Caco-2 (cell line): ENCODE results near the gene PROM2. TPM values are rescaled to one million over a fixed set of nuclear protein-coding genes. Genes with fewer than 3 reads are reported as not detected.

Experiments
- BruUV-seq: library from RNA; stranded (reverse); fragments of 400-500 nt; replicated peaks from 2 replicates; lab custom pipeline; 2021; lab: Mats Ljungman, UMichigan
- CTCF ChIA-PET: fragments of 300-600 bp; sonication (Branson Sonifier 250); formaldehyde crosslinking; loops from one replicate; lab custom pipeline; 2022; ENCODE audit warnings: antibody characterized with exemption; lab: Charles Lee
- POLR2A ChIA-PET: fragments of 300-600 bp; sonication (Branson Sonifier 250); formaldehyde crosslinking; loops from one replicate; lab custom pipeline; 2022; ENCODE audit warnings: antibody characterized with exemption; lab: Charles Lee
- DNase-seq, 2 experiments: peaks; one replicate each; pipeline versions ENCODE4 v3.0.0 to v3.0.0-alpha.2; 2020 to 2022
- H3K27me3 ChIP-seq: replicated peaks from 2 replicates; pipeline ENCODE4 v1.6.0; 2011; ENCODE audit warnings: low read length; ENCODE audit not compliant: control insufficient read depth, insufficient read depth
- H3K36me3 ChIP-seq: 2 replicates; pipeline ENCODE4 v1.5.1; 2011; ENCODE audit warnings: low read length; ENCODE audit not compliant: control insufficient read depth, insufficient read depth
- H3K4me1 ChIP-seq: fragments of 250-450 bp; sonication (Bioruptor Pico); 2 replicates; pipeline ENCODE4 v1.5.1; 2020; ENCODE audit warnings: mild to moderate bottlenecking
- H3K4me3 ChIP-seq: 2 replicates; pipeline ENCODE4 v1.5.1; 2011; ENCODE audit warnings: low read depth, mild to moderate bottlenecking, control low read depth, low read length
- H3K9me3 ChIP-seq: fragments of 250-450 bp; sonication (Bioruptor Pico); 2 replicates; pipeline ENCODE4 v1.5.1; 2020; ENCODE audit warnings: mild to moderate bottlenecking, moderate library complexity
- H3K27ac Mint-ChIP-seq: one replicate; pipeline ENCODE4 v1.8.0; 2022; ENCODE audit warnings: mixed read lengths; ENCODE audit not compliant: unreplicated experiment
- H3K27me3 Mint-ChIP-seq: one replicate; pipeline ENCODE4 v1.8.0; 2022; ENCODE audit warnings: mixed read lengths; ENCODE audit not compliant: insufficient read depth, unreplicated experiment
- H3K36me3 Mint-ChIP-seq: one replicate; pipeline ENCODE4 v1.8.0; 2022; ENCODE audit warnings: mild to moderate bottlenecking, mixed read lengths; ENCODE audit not compliant: insufficient read depth, unreplicated experiment
- H3K4me1 Mint-ChIP-seq: one replicate; pipeline ENCODE4 v1.8.0; 2022; ENCODE audit warnings: low read depth, mixed read lengths; ENCODE audit not compliant: unreplicated experiment
- H3K4me3 Mint-ChIP-seq: one replicate; pipeline ENCODE4 v1.8.0; 2022; ENCODE audit warnings: mild to moderate bottlenecking, moderate library complexity, mixed read lengths; ENCODE audit not compliant: unreplicated experiment
- H3K9me3 Mint-ChIP-seq: one replicate; pipeline ENCODE4 v1.8.0; 2022; ENCODE audit warnings: mixed read lengths; ENCODE audit not compliant: unreplicated experiment
- intact Hi-C: fragments of 100-400 bp; cut with micrococcal nuclease; formaldehyde crosslinking; loops from one replicate; pipeline ENCODE4 v1.10.0; 2022; ENCODE audit not compliant: unreplicated experiment
- total RNA-seq: library from RNA; stranded (reverse); gene quantifications from 2 replicates; pipeline ENCODE4 v1.2.3, GENCODE V29; 2022
- TF ChIP-seq, protein P1 (sequence below), 2 experiments: fragments of 200-600 bp in 1 of 2; IDR thresholded peaks; 1 replicate in 1 of 2; 2 replicates in 1 of 2; pipeline versions ENCODE4 v1.5.1 to v1.8.0; 2011 to 2022; ENCODE audit warnings: antibody characterized with exemption in 1 of 2, control low read depth in 1 of 2, inconsistent platforms in 1 of 2, low read depth in 1 of 2, low read length in 1 of 2, mild to moderate bottlenecking in 1 of 2, moderate library complexity in 1 of 2; ENCODE audit not compliant: insufficient read depth in 1 of 2, severe bottlenecking in 1 of 2, unreplicated experiment in 1 of 2

The PROM2 gene
- total RNA-seq, 1 experiment from 2014 or later = 0.82 TPM

DNA sequence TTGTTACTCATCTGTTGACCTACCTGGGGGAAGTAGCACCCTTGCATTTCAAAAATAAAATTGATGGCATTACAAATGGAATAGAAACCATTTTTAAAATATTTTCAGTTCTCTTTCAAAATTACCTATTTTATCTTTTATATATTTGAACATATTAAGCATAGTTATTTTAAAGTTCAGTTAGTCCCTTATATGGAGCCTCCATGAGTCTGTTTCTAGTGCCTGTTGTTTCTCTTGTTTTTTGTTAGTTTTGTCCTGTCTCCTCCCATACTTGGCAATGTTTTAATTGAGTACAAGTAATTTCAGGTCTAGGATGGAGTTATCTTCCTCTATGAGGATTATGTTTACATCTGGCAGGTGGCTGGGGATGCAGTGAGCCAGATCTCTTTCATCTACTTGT is 17.0 kb downstream of the PROM2 start:
- no peak overlapping the region for H3K4me3 ChIP-seq
- TF ChIP-seq, protein P1, sequence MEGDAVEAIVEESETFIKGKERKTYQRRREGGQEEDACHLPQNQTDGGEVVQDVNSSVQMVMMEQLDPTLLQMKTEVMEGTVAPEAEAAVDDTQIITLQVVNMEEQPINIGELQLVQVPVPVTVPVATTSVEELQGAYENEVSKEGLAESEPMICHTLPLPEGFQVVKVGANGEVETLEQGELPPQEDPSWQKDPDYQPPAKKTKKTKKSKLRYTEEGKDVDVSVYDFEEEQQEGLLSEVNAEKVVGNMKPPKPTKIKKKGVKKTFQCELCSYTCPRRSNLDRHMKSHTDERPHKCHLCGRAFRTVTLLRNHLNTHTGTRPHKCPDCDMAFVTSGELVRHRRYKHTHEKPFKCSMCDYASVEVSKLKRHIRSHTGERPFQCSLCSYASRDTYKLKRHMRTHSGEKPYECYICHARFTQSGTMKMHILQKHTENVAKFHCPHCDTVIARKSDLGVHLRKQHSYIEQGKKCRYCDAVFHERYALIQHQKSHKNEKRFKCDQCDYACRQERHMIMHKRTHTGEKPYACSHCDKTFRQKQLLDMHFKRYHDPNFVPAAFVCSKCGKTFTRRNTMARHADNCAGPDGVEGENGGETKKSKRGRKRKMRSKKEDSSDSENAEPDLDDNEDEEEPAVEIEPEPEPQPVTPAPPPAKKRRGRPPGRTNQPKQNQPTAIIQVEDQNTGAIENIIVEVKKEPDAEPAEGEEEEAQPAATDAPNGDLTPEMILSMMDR (IDR thresholded peaks at IDR 0.05; ENCODE audit: insufficient read depth in 1 of 2, low read depth in 1 of 2, low read length in 1 of 2, severe bottlenecking in 1 of 2, unreplicated experiment in 1 of 2) = no peak
- no peaks in the 10 kb centered on the region for H3K27me3 Mint-ChIP-seq
- H3K36me3 Mint-ChIP-seq = no peaks in the 10 kb centered on the region
- POLR2A ChIA-PET = no interaction called here
- no peaks in the 10 kb centered on the region for H3K27me3 ChIP-seq
- H3K27ac Mint-ChIP-seq = no peak overlapping the region
- BruUV-seq = no TSS peak
- no peaks in the 10 kb centered on the region for H3K36me3 ChIP-seq
- H3K9me3 ChIP-seq = peaks cover 11% of the 10 kb centered on the region
- DNase-seq = no peak
- intact Hi-C loops = no loop called here
- H3K4me1 ChIP-seq = no peaks in the 10 kb centered on the region
- no peak overlapping the region for H3K4me3 Mint-ChIP-seq
- CTCF ChIA-PET = no interaction called here
- H3K9me3 Mint-ChIP-seq = peaks cover 24% of the 10 kb centered on the region
- no peaks in the 10 kb centered on the region for H3K4me1 Mint-ChIP-seq

DNA sequence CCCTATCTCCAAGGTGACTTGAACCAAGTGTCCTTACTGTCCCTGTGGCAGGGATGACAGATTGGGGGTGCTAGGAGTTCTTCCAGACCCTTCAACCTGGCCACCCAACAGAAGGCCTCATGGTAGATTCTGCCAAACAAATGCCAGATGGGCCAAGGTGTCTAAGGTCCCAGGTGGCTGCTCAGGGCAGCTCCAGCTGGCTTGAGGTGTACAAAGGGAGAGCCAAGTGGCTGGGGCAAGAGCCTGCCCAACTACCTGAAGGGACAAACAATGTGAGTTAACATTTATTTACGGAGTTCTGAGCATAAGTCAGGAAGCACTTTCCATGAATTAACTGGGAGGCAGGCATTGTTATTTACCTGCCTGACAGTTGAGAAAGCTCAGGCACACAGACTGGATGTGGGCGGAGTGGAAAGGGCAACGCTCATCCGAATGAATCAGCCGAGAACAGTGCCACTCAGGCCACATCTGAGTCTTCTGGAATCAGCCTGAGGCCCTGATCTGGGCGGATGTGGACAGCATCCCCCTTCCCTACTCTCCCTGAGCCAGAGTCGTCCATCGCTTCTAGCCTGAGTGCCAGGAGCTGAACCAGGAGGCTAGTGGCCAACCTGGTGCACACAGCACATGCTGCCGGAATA is 18.5 kb downstream of the PROM2 start:
- no peaks in the 10 kb centered on the region for H3K27me3 ChIP-seq
- TF ChIP-seq, protein P1 (IDR thresholded peaks at IDR 0.05; ENCODE audit: insufficient read depth in 1 of 2, low read depth in 1 of 2, low read length in 1 of 2, severe bottlenecking in 1 of 2, unreplicated experiment in 1 of 2) = no peak
- Mint-ChIP-seq H3K9me3 (peaks cover 24% of the 10 kb centered on the region), H3K4me1 (no peaks in the 10 kb centered on the region), H3K27me3 (peaks cover under 1% of the 10 kb centered on the region), H3K27ac (no peak overlapping the region), H3K36me3 (no peaks in the 10 kb centered on the region), H3K4me3 (no peak overlapping the region)
- ChIA-PET CTCF (no interaction called here), POLR2A (no interaction called here)
- H3K4me1 ChIP-seq = no peaks in the 10 kb centered on the region
- no peaks in the 10 kb centered on the region for H3K36me3 ChIP-seq
- DNase-seq = no peak
- no peak overlapping the region for H3K4me3 ChIP-seq
- intact Hi-C loops = no loop called here
- BruUV-seq = no TSS peak
- H3K9me3 ChIP-seq = peaks cover 11% of the 10 kb centered on the region

DNA sequence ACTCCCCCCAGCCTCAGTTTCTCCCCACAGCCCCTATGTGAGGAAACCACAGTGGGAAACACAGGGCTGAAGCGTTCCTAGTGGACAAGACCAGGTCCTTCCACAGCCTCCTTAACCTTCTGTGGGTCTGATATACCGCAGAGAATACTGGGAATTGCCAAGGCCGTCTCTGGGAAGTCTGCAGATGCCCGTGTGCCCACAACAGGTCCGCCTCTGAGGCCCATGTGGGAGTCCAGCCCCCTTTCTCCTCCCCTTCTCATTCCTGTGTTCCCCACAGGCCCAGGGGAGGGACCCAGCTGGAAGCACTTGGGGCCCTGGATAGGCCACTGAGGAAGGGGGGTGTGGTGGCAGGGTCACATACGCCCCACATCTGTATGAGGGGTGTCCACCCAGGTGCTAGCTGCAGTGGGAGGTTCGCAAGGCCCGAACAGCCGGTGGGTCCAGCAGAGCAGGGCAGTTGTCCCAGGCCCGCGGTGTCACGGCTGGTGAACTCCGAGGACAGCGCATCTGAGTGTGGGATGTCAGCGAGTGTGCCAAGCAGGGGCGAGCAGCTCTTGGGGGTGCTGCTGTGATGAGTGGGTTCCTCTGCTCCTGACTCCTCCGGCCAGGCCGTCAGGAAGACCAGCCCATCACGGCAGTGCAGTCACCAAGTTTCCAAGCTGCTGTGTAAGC is 20.5 kb downstream of the PROM2 start:
- Histone ChIP-seq H3K9me3 (peaks cover 11% of the 10 kb centered on the region), H3K36me3 (no peaks in the 10 kb centered on the region), H3K4me3 (no peak overlapping the region), H3K27me3 (no peaks in the 10 kb centered on the region), H3K4me1 (no peaks in the 10 kb centered on the region)
- Mint-ChIP-seq H3K27ac (no peak overlapping the region), H3K27me3 (peaks cover 6% of the 10 kb centered on the region), H3K36me3 (no peaks in the 10 kb centered on the region), H3K4me3 (no peak overlapping the region), H3K9me3 (peaks cover 24% of the 10 kb centered on the region), H3K4me1 (no peaks in the 10 kb centered on the region)
- DNase-seq = no peak
- intact Hi-C loops = no loop called here
- CTCF ChIA-PET = no interaction called here
- no TSS peak for BruUV-seq
- POLR2A ChIA-PET = no interaction called here
- TF ChIP-seq, protein P1 (IDR thresholded peaks at IDR 0.05; ENCODE audit: insufficient read depth in 1 of 2, low read depth in 1 of 2, low read length in 1 of 2, severe bottlenecking in 1 of 2, unreplicated experiment in 1 of 2) = no peak
